ENCODE measurements around the gene GNL1.
"Not testable (repeated sequence)": the region's sequence is repeated elsewhere in the genome, so short reads cannot be mapped to it uniquely, and the experiment has no call there.

The GNL1 gene

GRCh38 chr6:30541515-30542403 lies 14.5 kb downstream of the GNL1 start:
- no peak overlapping the region for H3K27ac ChIP-seq
- H3K27me3 ChIP-seq (replicated peaks), result no peaks in the 10 kb centered on the region
- H3K36me3 ChIP-seq (replicated peaks), result peaks cover 11% of the 10 kb centered on the region
- peak overlapping the region; percentile 39 for H3K4me3 ChIP-seq (ENCODE audit: low read depth, low read length)
- DNase-seq, result peak; percentile 73
- TF ChIP-seq CTCF (IDR thresholded peaks at IDR 0.05; ENCODE audit: low read depth, low read length, missing control alignments), result peak; percentile 99
- in situ Hi-C loops (cut with HindIII; ENCODE audit: low pct_ligation_motif_present, low sequenced_read_pairs), result no loop called here

GRCh38 chr6:30537931-30538330 lies 18.4 kb downstream of the GNL1 start:
- no peaks in the 10 kb centered on the region for H3K27me3 ChIP-seq (replicated peaks)
- H3K27ac ChIP-seq, result no peak overlapping the region
- no peaks in the 10 kb centered on the region for H3K36me3 ChIP-seq (replicated peaks)
- in situ Hi-C loops (cut with HindIII; ENCODE audit: low pct_ligation_motif_present, low sequenced_read_pairs), result no loop called here
- H3K4me3 ChIP-seq (ENCODE audit: low read depth, low read length), result no peak overlapping the region
- DNase-seq, result no peak
- no peak for TF ChIP-seq CTCF (IDR thresholded peaks at IDR 0.05; ENCODE audit: low read depth, low read length, missing control alignments)

- Histone ChIP-seq H3K27me3 (replicated peaks) (no peaks in the 10 kb centered on the region), H3K4me3 (ENCODE audit: low read depth, low read length) (no peak overlapping the region), H3K36me3 (replicated peaks) (no peaks in the 10 kb centered on the region), H3K27ac (no peak overlapping the region)
- in situ Hi-C loops (cut with HindIII; ENCODE audit: low pct_ligation_motif_present, low sequenced_read_pairs), result no loop called here
- no peak for DNase-seq
- no peak for TF ChIP-seq CTCF (IDR thresholded peaks at IDR 0.05; ENCODE audit: low read depth, low read length, missing control alignments)
Measured at GRCh38 chr6:30533460-30534294, 22.6 kb downstream of the GNL1 start.

GRCh38 chr6:30530014-30530413 lies 26.3 kb downstream of the GNL1 start:
- no peaks in the 10 kb centered on the region for H3K27me3 ChIP-seq (replicated peaks)
- DNase-seq, result no peak
- no peak overlapping the region for H3K27ac ChIP-seq
- no peak for TF ChIP-seq CTCF (IDR thresholded peaks at IDR 0.05; ENCODE audit: low read depth, low read length, missing control alignments)
- in situ Hi-C loops (cut with HindIII; ENCODE audit: low pct_ligation_motif_present, low sequenced_read_pairs), result no loop called here
- no peak overlapping the region for H3K4me3 ChIP-seq (ENCODE audit: low read depth, low read length)
- H3K36me3 ChIP-seq (replicated peaks), result no peaks in the 10 kb centered on the region

- DNase-seq; H3K27ac ChIP-seq; H3K4me3 ChIP-seq (ENCODE audit: low read depth, low read length): not testable (repeated sequence)
Measured at GRCh38 chr6:30529349-30529875, 26.9 kb downstream of the GNL1 start.

GRCh38 chr6:30526444-30526843 lies 29.8 kb downstream of the GNL1 start:
- H3K27me3 ChIP-seq (replicated peaks); in situ Hi-C loops (cut with HindIII; ENCODE audit: low pct_ligation_motif_present, low sequenced_read_pairs); H3K4me3 ChIP-seq (ENCODE audit: low read depth, low read length); DNase-seq; H3K36me3 ChIP-seq (replicated peaks); H3K27ac ChIP-seq: not testable (repeated sequence)

More at GRCh38 chr6:30529349-30529875, 26.9 kb downstream of the GNL1 start:
- H3K36me3 ChIP-seq (replicated peaks); H3K27me3 ChIP-seq (replicated peaks); in situ Hi-C loops (cut with HindIII; ENCODE audit: low pct_ligation_motif_present, low sequenced_read_pairs): not testable (repeated sequence)

- H3K4me3 ChIP-seq (ENCODE audit: low read depth, low read length); H3K27me3 ChIP-seq (replicated peaks); H3K27ac ChIP-seq; H3K36me3 ChIP-seq (replicated peaks); in situ Hi-C loops (cut with HindIII; ENCODE audit: low pct_ligation_motif_present, low sequenced_read_pairs): not testable (repeated sequence)
- DNase-seq, result peak; percentile 22
Measured at GRCh38 chr6:30521952-30522351, 34.3 kb downstream of the GNL1 start.

- in situ Hi-C loops (cut with HindIII; ENCODE audit: low pct_ligation_motif_present, low sequenced_read_pairs); H3K36me3 ChIP-seq (replicated peaks); H3K27ac ChIP-seq; H3K27me3 ChIP-seq (replicated peaks); H3K4me3 ChIP-seq (ENCODE audit: low read depth, low read length): not testable (repeated sequence)
- peak; percentile 63 for DNase-seq
Measured at GRCh38 chr6:30521082-30521481, 35.2 kb downstream of the GNL1 start.

All from brain microvascular endothelial cell (primary cell).